HL-60/S4 treated with retinoic acid at 250 ng/mL for 4 days and 3 days (cell line): Measurements from ENCODE around the gene KIF17.

Source experiments
- in situ Hi-C: fragments of 300-500 bp; cut with MboI; formaldehyde crosslinking; loops from 2 replicates; pipeline ENCODE4 v1.7.0; 2022; ENCODE audit warnings: low sequenced_read_pairs

Gene KIF17

DNA sequence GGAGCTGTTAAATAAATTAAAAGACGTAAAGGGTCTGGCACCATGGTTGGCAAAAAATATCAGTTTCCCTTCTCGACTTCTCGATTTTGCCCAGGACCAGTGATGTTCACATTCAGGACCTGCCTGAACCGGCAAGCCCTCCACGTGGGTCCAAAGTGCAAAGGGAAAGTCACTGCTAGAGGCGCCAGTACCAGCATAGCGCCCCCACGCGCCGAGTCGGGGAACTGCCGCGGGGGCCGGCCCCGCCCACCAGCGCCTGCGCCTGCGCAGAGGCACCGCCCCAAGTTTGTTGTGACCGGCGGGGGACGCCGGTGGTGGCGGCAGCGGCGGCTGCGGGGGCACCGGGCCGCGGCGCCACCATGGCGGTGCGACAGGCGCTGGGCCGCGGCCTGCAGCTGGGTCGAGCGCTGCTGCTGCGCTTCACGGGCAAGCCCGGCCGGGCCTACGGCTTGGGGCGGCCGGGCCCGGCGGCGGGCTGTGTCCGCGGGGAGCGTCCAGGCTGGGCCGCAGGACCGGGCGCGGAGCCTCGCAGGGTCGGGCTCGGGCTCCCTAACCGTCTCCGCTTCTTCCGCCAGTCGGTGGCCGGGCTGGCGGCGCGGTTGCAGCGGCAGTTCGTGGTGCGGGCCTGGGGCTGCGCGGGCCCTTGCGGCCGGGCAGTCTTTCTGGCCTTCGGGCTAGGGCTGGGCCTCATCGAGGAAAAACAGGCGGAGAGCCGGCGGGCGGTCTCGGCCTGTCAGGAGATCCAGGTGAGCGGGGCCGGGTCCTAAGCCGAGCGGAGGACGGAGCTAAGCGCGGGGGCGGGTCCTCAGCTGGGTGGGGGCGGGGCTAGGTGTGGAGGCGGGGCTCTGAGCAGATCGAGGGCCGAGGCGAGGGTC is 84.4 kb downstream of the KIF17 start, which contains the start of gene PINK1:
PINK1 (plus strand) TSS at position 269 of the 875 bp plus-strand sequence; CDS start at position 360, 91 bp downstream.
- in situ Hi-C loops, result no loop called here

- in situ Hi-C loops, result no loop called here
Observed at GRCh38 chr1:20632386-20632785, 85.4 kb downstream of the KIF17 start.

DNA sequence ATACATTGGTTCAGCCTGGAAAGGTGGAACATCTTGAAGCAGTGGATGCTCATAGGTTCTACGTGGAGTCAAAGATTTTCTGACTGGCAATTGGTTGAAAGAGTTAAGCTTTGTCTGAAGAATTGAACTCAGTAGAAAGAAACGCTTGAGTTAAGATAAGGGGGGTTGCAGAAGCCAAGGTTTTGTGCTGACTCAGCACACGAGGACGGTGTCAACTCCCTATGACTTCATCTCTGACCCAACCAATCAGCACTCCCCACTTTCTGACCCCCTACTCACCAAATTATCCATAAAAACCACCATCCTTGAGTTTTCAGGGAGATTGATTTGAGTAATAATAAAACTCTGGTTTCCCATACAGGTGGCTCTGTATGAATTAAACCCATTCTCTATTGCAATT is 87.1 kb downstream of the KIF17 start:
- in situ Hi-C loops, result no loop called here

GRCh38 chr1:20626524-20626923 is 91.3 kb downstream of the KIF17 start:
- in situ Hi-C loops, result no loop called here

DNA sequence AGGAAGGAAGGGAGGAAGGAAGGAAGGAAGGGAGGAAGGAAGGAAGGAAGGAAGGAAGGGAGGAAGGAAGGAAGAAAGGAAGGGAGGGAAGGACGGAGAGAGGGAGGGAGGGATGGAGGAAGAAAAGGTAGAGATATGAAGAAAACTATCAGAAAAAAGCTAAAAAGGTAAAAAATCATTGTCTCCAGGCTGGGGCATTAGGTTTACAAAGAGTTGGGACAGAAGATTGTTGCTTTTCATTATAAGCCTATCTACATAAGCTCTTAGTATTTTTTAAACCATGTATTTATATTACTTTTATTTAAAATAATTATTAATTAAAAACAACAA is 91.7 kb downstream of the KIF17 start:
- in situ Hi-C loops, result no loop called here

DNA sequence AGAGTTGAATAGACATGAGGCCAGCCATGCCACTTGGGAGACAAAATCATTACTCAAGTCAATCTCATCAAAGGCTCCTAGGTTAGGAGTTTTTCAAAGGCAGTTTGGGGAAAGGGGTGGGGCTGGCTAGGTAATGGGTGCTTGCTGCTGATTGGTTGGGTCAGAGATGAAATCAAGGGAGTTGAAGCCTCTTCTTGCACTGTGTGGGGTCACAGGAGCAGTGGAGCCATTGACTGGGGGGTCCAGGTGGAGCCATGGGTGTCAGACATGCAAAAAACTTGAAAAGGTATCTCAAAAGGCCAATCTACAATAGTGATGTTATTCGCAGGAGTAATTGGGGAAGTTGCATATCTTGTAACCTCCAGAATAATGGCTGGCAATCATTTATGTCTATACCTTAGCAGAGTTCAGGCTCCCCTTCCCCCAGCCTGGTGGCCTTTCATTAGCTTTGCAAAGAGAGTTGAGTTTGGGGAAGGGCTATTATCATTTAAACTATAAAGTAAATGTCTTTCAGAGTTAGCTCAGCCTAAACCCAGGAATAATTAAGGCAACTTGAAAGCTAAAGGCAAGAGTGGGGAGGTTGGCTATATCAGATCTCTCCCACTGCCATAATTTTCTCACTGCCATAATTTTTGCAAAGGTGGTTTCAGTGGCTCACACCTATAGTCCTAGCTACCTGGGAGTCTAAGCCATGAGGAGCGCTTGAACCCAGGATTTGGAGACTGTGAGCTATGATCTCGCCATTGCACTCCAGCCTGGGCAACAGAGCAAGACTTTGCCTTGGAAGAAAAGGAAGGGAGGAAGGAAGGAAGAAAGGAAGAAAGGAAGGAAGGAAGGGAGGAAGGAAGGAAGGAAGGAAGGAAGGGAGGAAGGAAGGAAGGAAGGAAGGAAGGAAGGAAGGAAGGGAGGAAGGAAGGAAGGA is 92.4 kb downstream of the KIF17 start:
- in situ Hi-C loops, result no loop called here

GRCh38 chr1:20624709-20625108 is 93.1 kb downstream of the KIF17 start:
- in situ Hi-C loops, result no loop called here

DNA sequence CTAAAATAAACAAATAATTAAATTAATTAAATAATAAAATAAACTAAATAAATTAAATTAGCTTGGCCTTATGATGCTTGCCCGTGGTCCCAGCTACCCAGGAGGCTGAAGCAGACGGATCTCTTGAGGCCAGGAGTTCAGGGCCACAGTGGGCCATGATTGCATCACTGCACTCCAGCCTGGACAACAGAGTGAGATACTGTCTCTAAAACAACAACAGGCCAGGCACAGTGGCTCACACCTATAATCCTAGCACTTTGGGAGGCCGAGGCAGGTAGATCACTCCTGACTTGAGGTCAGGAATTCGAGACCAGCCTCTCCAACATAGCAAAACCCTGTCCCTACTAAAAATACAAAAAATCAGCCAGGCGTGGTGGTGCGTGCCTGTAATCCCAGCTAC is 96.8 kb downstream of the KIF17 start:
- in situ Hi-C loops, result no loop called here

- in situ Hi-C loops, result no loop called here
Observed at GRCh38 chr1:20619999-20620398, 97.8 kb downstream of the KIF17 start.

GRCh38 chr1:20618550-20618949 is 99.3 kb downstream of the KIF17 start:
- in situ Hi-C loops, result no loop called here

DNA sequence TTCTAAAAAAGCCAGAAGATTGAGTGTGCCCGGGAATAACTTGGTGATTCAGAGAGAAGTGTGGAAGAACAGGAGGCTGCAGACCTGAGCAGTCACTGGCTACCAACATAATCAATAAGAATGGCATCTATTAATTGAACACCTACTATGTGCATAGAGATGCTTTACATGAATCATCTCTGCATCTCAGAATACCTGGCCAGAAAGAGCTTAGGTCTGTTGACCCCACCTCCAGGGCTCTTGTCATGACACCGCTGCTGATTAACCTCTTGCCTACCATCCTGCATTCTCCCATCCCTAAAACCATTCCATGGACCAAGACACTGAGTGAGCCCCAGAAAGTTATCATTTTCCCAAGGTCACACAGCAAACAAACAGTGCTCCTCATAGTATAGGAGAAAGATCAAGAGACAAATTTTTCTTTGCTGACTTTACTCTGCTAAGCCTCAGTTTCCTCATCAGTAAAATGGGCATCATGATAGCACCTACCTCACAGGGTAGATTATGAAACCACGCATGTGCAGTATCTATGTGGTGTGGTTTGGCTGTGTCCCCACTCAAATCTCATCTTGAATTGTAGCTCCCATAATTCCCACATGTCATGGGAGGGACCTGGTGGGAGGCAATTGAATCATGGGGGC is 100.8 kb downstream of the KIF17 start:
- in situ Hi-C loops, result no loop called here

GRCh38 chr1:20615946-20616846 is 101.6 kb downstream of the KIF17 start:
- in situ Hi-C loops, result no loop called here

GRCh38 chr1:20614131-20614579 is 103.7 kb downstream of the KIF17 start:
- in situ Hi-C loops, result no loop called here
